Measurements from ENCODE around the gene ADGRG3.

DNA sequence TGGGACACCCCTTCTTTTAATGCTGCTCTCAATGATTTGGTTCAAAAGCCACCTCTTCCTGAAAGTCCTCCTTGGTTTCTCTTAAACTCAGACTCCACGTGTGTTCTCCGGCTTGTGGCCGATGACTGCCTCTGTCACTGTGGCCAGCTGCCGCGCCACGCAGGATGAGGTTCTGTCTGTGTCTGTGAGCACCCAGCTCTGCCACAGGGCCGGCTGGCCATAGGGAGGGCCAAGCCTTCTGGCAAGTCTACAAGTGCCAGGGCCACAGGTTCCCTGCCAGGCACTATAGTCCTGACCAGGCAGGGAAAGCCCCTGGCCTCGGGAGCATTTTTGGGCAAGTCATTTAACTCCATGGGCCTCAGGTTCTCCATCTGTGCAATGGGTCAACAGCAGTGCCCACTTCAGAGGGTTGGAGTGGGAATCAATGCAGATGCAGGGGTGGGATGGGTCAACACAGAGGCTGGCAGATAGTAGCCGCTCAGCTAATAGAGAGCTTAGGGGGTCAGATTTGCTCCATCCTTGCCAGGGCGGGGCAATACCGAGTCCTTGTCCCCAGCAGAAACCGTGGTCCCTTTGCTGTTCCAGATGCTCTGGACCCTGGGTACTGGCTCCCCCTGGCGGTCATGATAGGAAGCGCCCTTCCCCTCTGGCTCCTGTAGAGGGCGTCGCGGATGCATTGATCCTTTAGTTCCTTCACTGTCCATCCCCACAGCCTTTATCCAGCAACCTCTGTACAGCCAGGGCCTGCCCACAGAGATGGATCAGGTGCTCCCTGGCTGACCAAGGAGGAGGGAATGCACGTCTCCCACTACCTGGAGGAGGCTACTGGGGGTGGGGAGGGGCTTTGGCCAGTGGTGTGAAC lies 19.3 kb upstream of the ADGRG3 start:
- TF ChIP-seq SNAI1 (CRISPR knock-in tag; IDR thresholded peaks at IDR 0.05; ENCODE audit: borderline replicate concordance): no peak
- no peak for TF ChIP-seq ZNF530 (CRISPR knock-in tag; IDR thresholded peaks at IDR 0.05; ENCODE audit: low read depth)
- 0 out of 2 replicates have a peak, but pooled peaks have one; percentile 20 for TF ChIP-seq SUZ12 (IDR thresholded peaks at IDR 0.05; ENCODE audit: low read depth, low read length)
- TF ChIP-seq CHD4 (IDR thresholded peaks at IDR 0.05; ENCODE audit: borderline replicate concordance, low read length): peak; percentile 98
- no peak for TF ChIP-seq FOSL1 (CRISPR knock-in tag; IDR thresholded peaks at IDR 0.05; ENCODE audit: borderline replicate concordance)
- TF ChIP-seq, protein P1, sequence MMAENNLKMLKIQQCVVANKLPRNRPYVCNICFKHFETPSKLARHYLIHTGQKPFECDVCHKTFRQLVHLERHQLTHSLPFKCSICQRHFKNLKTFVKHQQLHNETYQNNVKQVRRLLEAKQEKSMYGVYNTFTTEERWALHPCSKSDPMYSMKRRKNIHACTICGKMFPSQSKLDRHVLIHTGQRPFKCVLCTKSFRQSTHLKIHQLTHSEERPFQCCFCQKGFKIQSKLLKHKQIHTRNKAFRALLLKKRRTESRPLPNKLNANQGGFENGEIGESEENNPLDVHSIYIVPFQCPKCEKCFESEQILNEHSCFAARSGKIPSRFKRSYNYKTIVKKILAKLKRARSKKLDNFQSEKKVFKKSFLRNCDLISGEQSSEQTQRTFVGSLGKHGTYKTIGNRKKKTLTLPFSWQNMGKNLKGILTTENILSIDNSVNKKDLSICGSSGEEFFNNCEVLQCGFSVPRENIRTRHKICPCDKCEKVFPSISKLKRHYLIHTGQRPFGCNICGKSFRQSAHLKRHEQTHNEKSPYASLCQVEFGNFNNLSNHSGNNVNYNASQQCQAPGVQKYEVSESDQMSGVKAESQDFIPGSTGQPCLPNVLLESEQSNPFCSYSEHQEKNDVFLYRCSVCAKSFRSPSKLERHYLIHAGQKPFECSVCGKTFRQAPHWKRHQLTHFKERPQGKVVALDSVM (CRISPR knock-in tag; IDR thresholded peaks at IDR 0.05): no peak; the same call in 1 of the 2 replicates
- TF ChIP-seq YY1 (IDR thresholded peaks at IDR 0.05; ENCODE audit: insufficient read depth, insufficient replicate concordance, low read depth, low read length): peak; percentile 86
- no peak for TF ChIP-seq TAF1 (CRISPR knock-in tag; IDR thresholded peaks at IDR 0.05)
- no peak for TF ChIP-seq POLR2A (IDR thresholded peaks at IDR 0.05; ENCODE audit: insufficient read depth in 1 of 2, low read depth in 2 of 2, low read length in 2 of 2)
- TF ChIP-seq SMYD3 (CRISPR knock-in tag; IDR thresholded peaks at IDR 0.05): no peak
- TF ChIP-seq CENPT (CRISPR knock-in tag; IDR thresholded peaks at IDR 0.05; ENCODE audit: low read depth): no peak
- no peak; a peak in 1 of 4 replicates for TF ChIP-seq EP300 (IDR thresholded peaks at IDR 0.05; ENCODE audit: low read depth in 2 of 2, low read length in 2 of 2)
- TF ChIP-seq EP300 (CRISPR knock-in tag; IDR thresholded peaks at IDR 0.05; ENCODE audit: borderline replicate concordance): no peak
- TF ChIP-seq ELF4 (CRISPR knock-in tag; IDR thresholded peaks at IDR 0.05; ENCODE audit: borderline replicate concordance): no peak
- TF ChIP-seq RBFOX2 (IDR thresholded peaks at IDR 0.05; ENCODE audit: low read depth, low read length): no peak

Measured in HepG2 (cell line).